Neural crest cell (in vitro differentiated cells): ENCODE measurements around the gene ZC3H12A. TPM values are rescaled to one million over a fixed set of nuclear protein-coding genes. Genes with fewer than 3 reads are reported as not detected.
"Not testable (repeated sequence)": the region's sequence is repeated elsewhere in the genome, so short reads cannot be mapped to it uniquely, and the experiment has no call there.

Source experiments
- DNase-seq: peaks from one replicate; pipeline ENCODE4 v3.0.0; 2021; ENCODE audit warnings: low read depth, mixed read lengths, low spot score
- H3K27ac Mint-ChIP-seq: one replicate; pipeline ENCODE4 v1.8.0; 2021; ENCODE audit warnings: mild to moderate bottlenecking, mixed read lengths; ENCODE audit not compliant: unreplicated experiment
- H3K27me3 Mint-ChIP-seq: 2 replicates; pipeline ENCODE4 v1.8.0; 2021; ENCODE audit warnings: low read depth, mild to moderate bottlenecking, mixed read lengths
- H3K36me3 Mint-ChIP-seq: 2 replicates; pipeline ENCODE4 v1.8.0; 2021; ENCODE audit warnings: low read depth, mild to moderate bottlenecking, mixed read lengths
- H3K4me1 Mint-ChIP-seq: 2 replicates; pipeline ENCODE4 v1.8.0; 2021; ENCODE audit warnings: mixed read lengths
- H3K4me3 Mint-ChIP-seq: one replicate; pipeline ENCODE4 v1.8.0; 2021; ENCODE audit warnings: mild to moderate bottlenecking, mixed read lengths
- H3K9me3 Mint-ChIP-seq: 2 replicates; pipeline ENCODE4 v1.8.0; 2021; ENCODE audit warnings: mixed read lengths
- CTCF ChIP-seq: fragments of 200-600 bp; sonication (generic); conservative IDR thresholded peaks from 2 replicates; pipeline ENCODE4 v1.5.0; 2021; ENCODE audit warnings: antibody characterized with exemption, mild to moderate bottlenecking
- total RNA-seq: library from RNA; stranded (reverse); gene quantifications from 2 replicates; pipeline ENCODE4 v1.2.1, GENCODE V29; 2021

ZC3H12A gene
- total RNA-seq, 1 donor from 2014 or later = 3.6 TPM

- Mint-ChIP-seq H3K4me3 (peak overlapping the region; percentile 99), H3K27me3 (peaks cover 11% of the 10 kb centered on the region)
Measured at GRCh38 chr1:37513795-37514349, 39.5 kb downstream of the ZC3H12A start.

GRCh38 chr1:37514350-37515184 is 40.2 kb downstream of the ZC3H12A start, which contains the start of gene MEAF6:
Gene MEAF6, minus strand, starts transcription at chr1:37514766. Its CDS starts 20 bp downstream, at chr1:37514746.
- TF ChIP-seq CTCF = peak; percentile 87
- Mint-ChIP-seq H3K4me3 (peak within 1 kb of the TSS; percentile 99), H3K36me3 (no peaks in the 10 kb centered on the region), H3K9me3 (peaks cover 2% of the 10 kb centered on the region), H3K27ac (peak within 1 kb of the TSS; percentile 98), H3K4me1 (peaks cover 30% of the 10 kb centered on the region), H3K27me3 (peaks cover 11% of the 10 kb centered on the region)
- DNase-seq = peak; percentile 77

More at GRCh38 chr1:37513795-37514349, 39.5 kb downstream of the ZC3H12A start:
- no peak for TF ChIP-seq CTCF
- Mint-ChIP-seq H3K4me1 (peaks cover 27% of the 10 kb centered on the region), H3K27ac (peak overlapping the region; percentile 98), H3K9me3 (no peaks in the 10 kb centered on the region), H3K36me3 (peaks cover 3% of the 10 kb centered on the region)
- no peak for DNase-seq

DNA sequence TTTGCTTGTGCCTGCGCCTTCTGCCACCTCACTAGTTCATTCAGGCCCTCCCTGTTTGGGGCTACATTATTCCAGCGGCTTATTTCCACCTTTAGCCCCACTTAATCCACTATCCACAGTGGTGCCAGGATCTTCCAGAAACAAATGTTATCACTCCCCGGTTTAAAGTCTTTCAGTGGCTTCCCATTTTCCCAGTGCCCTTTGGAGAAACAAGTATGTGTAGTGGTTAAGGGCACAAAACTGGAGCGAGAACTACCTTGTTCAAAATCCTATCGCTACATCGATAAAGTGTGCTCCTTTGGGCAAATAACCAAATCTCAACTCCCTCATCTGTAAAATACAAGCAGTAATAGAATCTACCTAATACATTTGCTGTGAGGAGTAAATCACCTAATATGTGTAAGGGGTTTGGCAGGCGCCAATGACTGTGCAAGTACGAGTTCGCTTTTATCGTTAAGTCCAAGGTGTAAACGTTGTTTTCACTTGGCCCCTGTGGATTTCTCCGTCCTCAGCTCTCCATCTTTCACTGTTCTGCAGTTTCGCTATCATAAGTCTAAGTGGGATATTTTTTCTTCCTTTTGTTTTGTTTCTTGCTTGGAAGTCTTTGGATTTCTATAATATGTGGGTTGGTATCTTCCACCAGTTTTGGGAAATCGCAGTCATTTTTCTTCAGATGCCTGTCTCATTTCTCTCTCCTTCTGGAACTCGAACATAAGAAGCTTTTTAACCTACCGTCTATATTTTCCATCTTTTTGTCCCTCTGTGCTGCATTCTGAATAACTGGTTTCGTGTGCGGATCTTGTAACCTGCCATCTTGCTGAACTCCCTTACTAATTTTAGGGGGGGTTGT is 41.0 kb downstream of the ZC3H12A start:
- Mint-ChIP-seq H3K27ac (peak overlapping the region; percentile 84), H3K4me3 (peak overlapping the region; percentile 94), H3K27me3 (peaks cover 11% of the 10 kb centered on the region), H3K36me3 (no peaks in the 10 kb centered on the region), H3K9me3 (peaks cover 2% of the 10 kb centered on the region), H3K4me1 (peaks cover 30% of the 10 kb centered on the region)
- DNase-seq = no peak
- no peak for TF ChIP-seq CTCF

- Mint-ChIP-seq H3K4me3 (peak overlapping the region; percentile 41), H3K27me3 (peaks cover 11% of the 10 kb centered on the region), H3K36me3 (no peaks in the 10 kb centered on the region), H3K27ac (no peak overlapping the region), H3K9me3 (peaks cover 2% of the 10 kb centered on the region), H3K4me1 (peaks cover 26% of the 10 kb centered on the region)
- no peak for TF ChIP-seq CTCF
- DNase-seq = no peak
Measured at GRCh38 chr1:37517569-37517968, 43.2 kb downstream of the ZC3H12A start.

DNA sequence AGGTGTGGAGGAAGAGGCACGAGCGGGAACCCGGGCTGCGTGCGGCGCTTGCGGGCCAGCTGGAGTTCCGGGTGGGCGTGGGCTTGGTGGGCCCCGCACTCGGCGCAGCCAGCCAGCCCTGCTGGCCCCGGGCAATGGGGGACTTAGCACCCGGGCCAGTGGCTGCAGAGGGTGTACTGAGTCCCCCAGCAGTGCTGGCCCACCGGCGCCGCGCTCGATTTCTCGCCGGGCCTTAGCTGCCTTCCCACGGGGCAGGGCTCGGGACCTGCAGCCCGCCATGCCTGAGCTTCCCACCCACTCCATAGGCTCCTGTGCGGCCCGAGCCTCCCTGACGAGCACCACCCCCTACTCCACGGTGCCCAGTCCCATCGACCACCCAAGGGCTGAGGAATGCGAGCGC is 43.9 kb downstream of the ZC3H12A start:
- peaks cover 24% of the 10 kb centered on the region for H3K4me1 Mint-ChIP-seq
- peaks cover 11% of the 10 kb centered on the region for H3K27me3 Mint-ChIP-seq
- H3K4me3 Mint-ChIP-seq, H3K27ac Mint-ChIP-seq, H3K36me3 Mint-ChIP-seq, H3K9me3 Mint-ChIP-seq, DNase-seq: not testable (repeated sequence)

- Mint-ChIP-seq H3K27ac (peak overlapping the region; percentile 67), H3K4me1 (peaks cover 18% of the 10 kb centered on the region)
- not testable (repeated sequence) for DNase-seq
Measured at GRCh38 chr1:37518929-37519328, 44.5 kb downstream of the ZC3H12A start.

More at GRCh38 chr1:37518929-37519328, 44.5 kb downstream of the ZC3H12A start:
- Mint-ChIP-seq H3K27me3 (peaks cover 11% of the 10 kb centered on the region), H3K4me3 (peak overlapping the region; percentile 54)
- not testable (repeated sequence) for H3K9me3 Mint-ChIP-seq, H3K36me3 Mint-ChIP-seq
